Activated CD8-positive, alpha-beta memory T cell treated with anti-CD3 and anti-CD28 coated beads for 1 hour (primary cell): ENCODE measurements around the gene SLC41A2.
"Not testable (repeated sequence)": the region's sequence is repeated elsewhere in the genome, so short reads cannot be mapped to it uniquely, and the experiment has no call there.

Source experiments
- DNase-seq, 2 donors: peaks; one replicate each; pipeline ENCODE4 v3.0.0-alpha.2; 2020; ENCODE audit warnings: low read depth in 1 of 2; ENCODE audit errors: extremely low read depth in 1 of 2

Gene SLC41A2

GRCh38 chr12:104964167-104964855 lies 6.2 kb upstream of the SLC41A2 start:
- DNase-seq = no peak

DNA sequence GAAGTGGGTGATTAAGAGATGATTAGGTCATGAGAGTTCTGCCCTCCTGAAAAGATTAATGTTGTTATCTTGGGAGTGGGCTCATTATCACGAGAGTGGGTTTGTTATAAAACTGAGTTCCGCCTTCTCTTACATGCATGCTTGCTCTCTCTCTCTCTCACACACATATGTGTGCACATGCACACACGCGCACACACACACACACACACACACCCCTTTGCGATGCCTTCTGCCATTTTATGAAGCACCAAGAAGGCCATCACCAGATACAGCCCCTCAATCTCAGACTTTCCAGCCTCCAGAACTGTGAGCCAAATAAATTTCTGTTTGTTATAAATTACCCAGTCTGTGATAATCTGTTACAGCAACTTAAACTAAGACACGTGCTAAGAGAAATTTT lies 5.7 kb upstream of the SLC41A2 start:
- DNase-seq = no peak

DNA sequence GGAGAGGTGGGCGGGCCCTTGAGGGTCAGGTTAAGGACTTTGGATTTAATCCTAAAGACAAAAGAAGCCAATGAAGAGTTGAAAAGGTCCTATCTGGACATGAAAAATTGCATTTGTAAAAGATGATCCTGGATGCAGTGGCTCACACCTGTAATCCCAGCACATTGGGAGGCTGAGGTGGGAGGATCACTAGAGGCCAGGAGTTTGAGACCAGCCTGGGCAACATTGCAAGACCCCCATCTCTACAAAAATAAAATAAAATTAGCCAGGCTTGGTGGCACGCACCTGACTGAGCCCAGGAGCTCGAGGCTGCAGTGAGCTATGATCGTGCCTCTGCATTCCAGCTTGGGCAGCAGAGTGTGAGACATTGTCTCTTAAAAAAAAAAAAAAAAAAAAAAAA lies 2.4 kb upstream of the SLC41A2 start:
- DNase-seq = no peak

GRCh38 chr12:104959335-104959841 lies 1.3 kb upstream of the SLC41A2 start:
- DNase-seq = no peak

- DNase-seq = peak; percentile 43 to 59
Observed at GRCh38 chr12:104958805-104959334, 780 bp upstream of the SLC41A2 start.

GRCh38 chr12:104957719-104958000 lies 430 bp downstream of the SLC41A2 start:
- DNase-seq = peak in 1 of 2 donors; percentile 20

- no peak for DNase-seq
Observed at GRCh38 chr12:104956870-104957718, 996 bp downstream of the SLC41A2 start.

- DNase-seq = no peak
Observed at GRCh38 chr12:104955703-104956102, 2.4 kb downstream of the SLC41A2 start.

DNA sequence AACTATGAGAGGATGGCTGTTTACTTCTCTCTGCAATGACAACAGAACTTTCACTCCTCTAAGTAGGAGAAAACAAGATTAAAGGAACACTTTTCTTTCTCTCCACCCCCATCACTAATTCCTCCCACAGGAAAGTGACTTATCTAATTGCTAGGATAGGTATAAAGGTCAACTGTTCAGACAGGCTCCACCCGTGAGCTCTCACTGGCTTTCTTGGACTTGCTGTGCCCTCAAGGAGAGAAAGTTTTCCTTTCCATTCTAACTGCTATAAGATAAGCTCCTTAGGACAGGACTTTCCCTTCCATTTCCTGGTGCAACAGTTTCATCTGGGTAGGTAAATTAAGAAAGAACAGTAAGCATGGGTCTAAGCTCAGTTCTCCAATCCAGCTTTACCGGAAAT lies 4.8 kb downstream of the SLC41A2 start:
- no peak for DNase-seq

DNA sequence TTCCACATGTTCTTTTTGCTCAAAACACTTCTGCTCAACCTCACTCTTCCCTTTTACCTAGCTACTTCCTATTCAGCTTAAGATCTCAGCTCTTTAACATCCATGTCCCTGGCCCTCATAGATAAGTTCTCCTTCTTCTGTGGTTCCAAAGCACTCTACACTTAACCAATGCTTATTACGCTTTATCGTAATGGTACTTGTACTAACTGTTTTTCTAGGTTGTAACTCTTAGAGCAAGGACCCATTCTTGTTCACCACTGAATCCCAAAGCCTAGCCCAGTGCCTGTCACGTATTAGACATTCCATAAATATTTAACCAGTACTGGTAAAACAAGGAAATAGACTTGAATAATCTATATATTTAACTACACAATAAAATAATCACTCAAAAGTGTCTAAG lies 5.3 kb downstream of the SLC41A2 start:
- no peak for DNase-seq

DNA sequence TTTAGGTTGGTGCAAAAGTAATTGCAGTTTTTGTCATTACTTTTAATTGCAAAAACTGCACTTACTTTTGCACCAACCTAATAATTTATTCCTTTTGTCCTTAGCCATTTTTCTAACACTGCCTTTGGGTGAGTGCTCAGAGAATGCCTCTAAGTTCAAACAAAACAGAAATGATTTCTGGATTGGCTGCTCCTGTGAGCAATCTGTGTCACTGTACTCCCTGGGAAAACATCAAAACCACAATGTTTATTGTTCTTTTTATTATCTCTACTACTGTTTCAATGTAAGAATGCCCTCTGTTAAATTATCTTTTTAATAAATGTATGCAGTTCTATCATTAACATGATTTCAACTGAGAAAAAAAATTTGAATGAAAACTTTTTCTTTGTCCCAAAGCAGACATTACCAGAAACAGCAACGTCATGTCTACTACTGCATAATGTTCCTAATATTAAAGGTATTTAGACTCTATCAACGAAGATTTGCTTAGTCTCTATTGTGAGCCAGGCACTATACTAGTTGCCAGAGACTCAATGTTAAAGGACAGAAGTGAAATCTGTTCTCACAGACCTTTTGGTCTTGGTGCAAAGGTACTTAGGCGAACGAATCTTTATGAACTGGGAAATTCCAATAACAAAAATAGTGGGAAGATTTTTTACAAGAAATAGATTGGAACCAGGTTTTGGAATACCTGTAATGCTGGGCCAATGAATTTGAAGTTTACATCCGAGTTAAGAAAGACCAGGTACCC lies 6.2 kb downstream of the SLC41A2 start:
- no peak for DNase-seq

GRCh38 chr12:104948716-104949115 lies 9.4 kb downstream of the SLC41A2 start:
- not testable (repeated sequence) for DNase-seq

DNA sequence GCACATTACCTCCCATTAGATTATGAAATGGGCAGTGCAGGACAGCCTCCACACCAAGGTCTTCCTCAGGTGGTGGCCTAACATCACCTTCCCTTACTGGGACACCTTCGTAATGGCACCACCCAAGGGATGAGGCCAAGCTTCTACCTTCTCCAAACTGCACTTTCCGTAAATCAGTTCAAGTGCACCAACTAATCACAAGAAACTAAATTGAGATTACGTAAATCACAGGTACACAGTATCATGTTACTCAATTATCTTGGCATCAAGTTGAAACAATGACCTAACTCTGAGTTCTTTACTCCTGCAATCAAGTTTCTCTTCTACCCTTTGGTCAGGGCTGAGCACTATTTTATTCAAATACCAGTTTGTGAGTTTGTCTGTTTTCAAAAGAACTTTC lies 13.8 kb downstream of the SLC41A2 start:
- no peak for DNase-seq

GRCh38 chr12:104943401-104943800 lies 14.7 kb downstream of the SLC41A2 start:
- not testable (repeated sequence) for DNase-seq

- DNase-seq = no peak
Observed at GRCh38 chr12:104942075-104942474, 16.0 kb downstream of the SLC41A2 start.

DNA sequence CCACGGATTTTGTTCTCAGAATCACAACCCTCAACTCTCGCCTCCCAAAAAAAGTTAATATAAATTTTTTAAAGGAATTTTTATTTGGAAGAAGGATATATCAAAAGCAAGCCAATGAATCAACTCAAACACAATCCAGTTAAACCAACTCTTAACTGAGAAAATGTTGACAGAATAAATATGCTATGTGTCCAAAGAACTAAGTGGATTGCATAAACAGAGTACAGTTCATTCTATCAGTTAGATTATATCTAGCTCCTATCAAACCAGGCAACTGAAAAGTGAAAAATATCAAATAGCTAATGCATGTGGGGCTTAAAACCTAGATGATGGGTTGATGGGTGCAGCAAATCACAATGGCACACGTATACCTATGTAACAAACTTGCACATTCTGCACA lies 16.6 kb downstream of the SLC41A2 start:
- DNase-seq = no peak

- DNase-seq = no peak
Observed at GRCh38 chr12:104939089-104939488, 19.0 kb downstream of the SLC41A2 start.

DNA sequence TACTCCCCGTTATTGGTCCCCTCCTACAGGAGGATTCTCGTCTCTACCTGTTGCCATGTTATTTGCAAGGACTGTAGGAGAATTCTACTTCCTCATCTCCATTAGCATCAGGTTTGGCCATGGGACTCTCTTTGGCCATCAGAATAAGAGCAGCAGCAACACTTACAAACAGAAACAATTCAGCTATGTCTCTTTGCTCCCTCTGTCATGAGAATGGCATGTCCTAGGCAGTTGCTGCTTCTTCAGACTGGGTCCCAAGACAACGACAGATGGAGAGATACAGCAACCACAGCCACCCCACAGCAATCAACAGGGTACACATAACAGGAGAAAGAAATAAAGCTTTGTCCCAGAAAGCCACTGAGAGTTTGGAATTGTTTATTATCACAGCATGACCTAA lies 19.7 kb downstream of the SLC41A2 start:
- DNase-seq = no peak

DNA sequence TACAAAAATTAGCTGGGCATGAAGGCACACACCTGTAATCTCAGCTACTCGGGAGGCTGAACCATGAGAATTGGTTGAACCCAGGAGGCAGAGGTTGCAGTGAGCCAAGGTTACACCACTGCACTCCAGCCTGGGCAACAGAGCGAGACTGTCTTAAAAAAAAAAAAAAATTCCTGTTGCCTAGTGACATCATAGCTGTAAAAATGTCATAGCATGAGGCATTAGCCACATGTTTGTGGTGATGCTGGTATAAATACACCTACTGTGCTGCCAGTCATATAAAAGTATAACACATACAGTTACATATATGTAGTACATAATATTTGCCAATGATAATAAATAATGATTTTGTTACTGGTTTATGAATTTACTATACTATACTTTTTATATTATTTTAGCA lies 22.2 kb downstream of the SLC41A2 start:
- no peak for DNase-seq

DNA sequence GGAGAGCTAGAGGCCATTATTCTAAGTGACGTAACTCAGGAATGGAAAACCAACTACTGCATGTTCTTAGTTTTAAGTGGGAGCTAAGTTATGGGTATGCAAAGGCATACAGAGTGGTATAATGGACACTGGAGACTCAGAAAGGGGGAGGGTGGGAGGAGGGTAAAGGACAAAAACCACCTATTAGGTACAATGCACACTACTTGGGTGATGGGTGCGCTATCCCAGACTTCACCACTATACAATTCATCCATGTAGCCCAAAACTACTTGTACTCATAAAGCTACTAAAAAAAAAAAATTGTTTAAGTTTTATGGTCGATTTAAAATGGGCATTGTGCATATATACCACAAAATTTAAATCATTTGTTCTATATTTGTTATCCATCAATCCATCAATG lies 24.3 kb downstream of the SLC41A2 start:
- DNase-seq = no peak

DNA sequence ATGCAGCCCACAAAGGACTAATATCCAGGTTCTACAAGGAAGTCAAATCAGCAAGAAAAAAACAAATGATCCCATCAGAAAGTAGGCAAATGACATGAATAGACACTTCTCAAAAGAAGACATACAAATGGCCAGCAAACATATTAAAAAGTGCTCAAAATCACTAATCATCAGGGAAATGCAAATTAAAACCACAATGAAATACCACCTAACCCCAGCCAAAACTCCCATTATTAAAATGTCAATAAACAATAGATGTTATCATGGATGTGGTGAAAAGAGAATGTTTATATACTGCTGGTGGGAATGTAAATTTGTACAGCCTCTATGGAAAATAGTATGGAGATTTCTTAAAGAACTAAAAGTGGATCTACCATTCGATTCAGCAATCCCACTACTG lies 25.0 kb downstream of the SLC41A2 start:
- no peak for DNase-seq
